Cardiac muscle cell (in vitro differentiated cells and primary cell): ENCODE data around the gene SLC16A12. TPM values are rescaled to one million over a fixed set of nuclear protein-coding genes. Genes with fewer than 3 reads are reported as not detected.

Source experiments
- DNase-seq, 2 donors: peaks; one replicate each; pipeline versions ENCODE4 v3.0.0 to v3.0.0-alpha.2; 2010 to 2017; ENCODE audit warnings: low read depth in 1 of 2, low spot score in 1 of 2
- H3K27ac ChIP-seq: fragments of 200-600 bp; sonication (generic); 2 replicates; pipeline ENCODE4 v1.5.1; 2016
- H3K27me3 ChIP-seq: fragments of 200-600 bp; sonication (generic); 2 replicates; pipeline ENCODE4 v1.6.0; 2016; ENCODE audit warnings: control low read depth
- H3K36me3 ChIP-seq: fragments of 200-600 bp; sonication (generic); 2 replicates; pipeline ENCODE4 v1.5.1; 2016; ENCODE audit warnings: control low read depth
- H3K4me1 ChIP-seq: fragments of 200-600 bp; sonication (generic); 2 replicates; pipeline ENCODE4 v1.8.1; 2017; ENCODE audit warnings: low read depth, mild to moderate bottlenecking, mixed run types
- H3K4me3 ChIP-seq: fragments of 200-600 bp; sonication (generic); 2 replicates; pipeline ENCODE4 v1.5.1; 2016; ENCODE audit warnings: mild to moderate bottlenecking
- H3K9me3 ChIP-seq: fragments of 200-600 bp; sonication (generic); 2 replicates; pipeline ENCODE4 v1.5.1; 2017; ENCODE audit warnings: low read depth, mild to moderate bottlenecking, control low read depth
- CTCF ChIP-seq: IDR thresholded peaks from 2 replicates; pipeline ENCODE4 v1.5.1; 2012; ENCODE audit warnings: low read depth, mild to moderate bottlenecking, low read length
- polyA plus RNA-seq: library from polyadenylated mRNA; unstranded; fragments of >200 nt; fragmentation: Nextera tagmentation; extraction: Ambion mirVana; gene quantifications from 2 replicates; pipeline ENCODE4 v1.2.1, GENCODE V29; 2016
- total RNA-seq: library from RNA; depleted of rRNA; stranded (reverse); fragments of >200 nt; gene quantifications from 2 replicates; pipeline ENCODE4 v1.2.3, GENCODE V29; 2016

Gene SLC16A12
- total and polyA plus RNA-seq, 2 experiments from 2014 or later = 7.6 to 8.1 TPM

- Histone ChIP-seq H3K36me3 (no peaks in the 10 kb centered on the region), H3K27ac (peak overlapping the region; percentile 14), H3K4me1 (peaks cover 8% of the 10 kb centered on the region), H3K4me3 (no peak overlapping the region), H3K27me3 (no peaks in the 10 kb centered on the region), H3K9me3 (no peaks in the 10 kb centered on the region)
- DNase-seq = no peak
- no peak for TF ChIP-seq CTCF
Measured at GRCh38 chr10:89554433-89554832, 19.0 kb upstream of the SLC16A12 start.

GRCh38 chr10:89553064-89553734, 17.8 kb upstream of the SLC16A12 start:
- Histone ChIP-seq H3K27ac (no peak overlapping the region), H3K27me3 (no peaks in the 10 kb centered on the region), H3K9me3 (no peaks in the 10 kb centered on the region), H3K4me1 (peaks cover 16% of the 10 kb centered on the region), H3K4me3 (no peak overlapping the region), H3K36me3 (no peaks in the 10 kb centered on the region)
- no peak for TF ChIP-seq CTCF
- DNase-seq = peak in 1 of 2 donors; percentile 92

GRCh38 chr10:89552213-89552612, 16.8 kb upstream of the SLC16A12 start:
- Histone ChIP-seq H3K4me1 (peaks cover 20% of the 10 kb centered on the region), H3K27ac (no peak overlapping the region), H3K9me3 (no peaks in the 10 kb centered on the region), H3K4me3 (no peak overlapping the region), H3K36me3 (no peaks in the 10 kb centered on the region), H3K27me3 (no peaks in the 10 kb centered on the region)
- no peak for DNase-seq
- no peak for TF ChIP-seq CTCF

GRCh38 chr10:89550509-89550908, 15.1 kb upstream of the SLC16A12 start:
- no peaks in the 10 kb centered on the region for H3K36me3 ChIP-seq
- no peak overlapping the region for H3K27ac ChIP-seq
- DNase-seq = peak; percentile 48 to 58
- no peaks in the 10 kb centered on the region for H3K27me3 ChIP-seq
- H3K4me1 ChIP-seq = peaks cover 20% of the 10 kb centered on the region
- no peaks in the 10 kb centered on the region for H3K9me3 ChIP-seq
- no peak overlapping the region for H3K4me3 ChIP-seq
- no peak for TF ChIP-seq CTCF

GRCh38 chr10:89549510-89549909, 14.1 kb upstream of the SLC16A12 start:
- no peak for DNase-seq
- Histone ChIP-seq H3K4me3 (no peak overlapping the region), H3K4me1 (peaks cover 20% of the 10 kb centered on the region), H3K27me3 (no peaks in the 10 kb centered on the region), H3K9me3 (no peaks in the 10 kb centered on the region), H3K27ac (no peak overlapping the region), H3K36me3 (no peaks in the 10 kb centered on the region)
- no peak for TF ChIP-seq CTCF

- no peaks in the 10 kb centered on the region for H3K27me3 ChIP-seq
- DNase-seq = no peak
- no peaks in the 10 kb centered on the region for H3K36me3 ChIP-seq
- H3K27ac ChIP-seq = peak overlapping the region; percentile 30
- peaks cover 20% of the 10 kb centered on the region for H3K4me1 ChIP-seq
- no peaks in the 10 kb centered on the region for H3K9me3 ChIP-seq
- no peak for TF ChIP-seq CTCF
- H3K4me3 ChIP-seq = no peak overlapping the region
Measured at GRCh38 chr10:89548673-89549072, 13.3 kb upstream of the SLC16A12 start.
